Gastrocnemius medialis (tissue), 4 donors: ENCODE measurements around the gene SLC1A3. TPM values are rescaled to one million over a fixed set of nuclear protein-coding genes. Genes with fewer than 3 reads are reported as not detected.

Experiments used
- ATAC-seq, 2 donors: fragments of 150-250 bp; one replicate each; pipeline ENCODE4 v1.9.1; 2016
- DNase-seq, 2 donors: peaks; one replicate each; pipeline ENCODE4 v3.0.0-alpha.2; 2019
- H3K27ac ChIP-seq, 4 donors: fragments of 200-600 bp; sonication (generic); 1 replicate in 1 of 4; 2 replicates in 3 of 4; pipeline ENCODE4 v1.5.1; 2016 to 2018; ENCODE audit warnings: mild to moderate bottlenecking in 2 of 4, moderate library complexity in 1 of 4
- H3K27me3 ChIP-seq, 3 donors: fragments of 200-600 bp; sonication (generic) in 2 of 3; 1 replicate in 1 of 3; 2 replicates in 2 of 3; pipeline versions ENCODE4 v1.5.1 to v1.6.0; 2016 to 2019; ENCODE audit warnings: mild to moderate bottlenecking in 1 of 3, moderate library complexity in 1 of 3
- H3K36me3 ChIP-seq, 2 donors: fragments of 200-600 bp; sonication (generic) in 1 of 2; one replicate each; pipeline ENCODE4 v1.5.1; 2017 to 2018
- H3K4me1 ChIP-seq, 2 donors: fragments of 200-600 bp; sonication (generic) in 1 of 2; one replicate each; pipeline ENCODE4 v1.5.1; 2016 to 2017; ENCODE audit warnings: mild to moderate bottlenecking in 2 of 2
- H3K4me3 ChIP-seq, 4 donors: fragments of 200-600 bp; sonication (generic) in 3 of 4; 1 replicate in 1 of 4; 2 replicates in 3 of 4; pipeline ENCODE4 v1.5.1; 2016 to 2019; ENCODE audit warnings: mild to moderate bottlenecking in 2 of 4
- H3K9me3 ChIP-seq, 3 donors: fragments of 200-600 bp; sonication (generic) in 2 of 3; 1 replicate in 1 of 3; 2 replicates in 2 of 3; pipeline ENCODE4 v1.5.1; 2016 to 2019
- POLR2A ChIP-seq, 2 donors: fragments of 450-650 bp; IDR thresholded peaks; one replicate each; pipeline ENCODE4 v1.6.1; 2017; ENCODE audit warnings: antibody characterized with exemption in 2 of 2, mild to moderate bottlenecking in 2 of 2, moderate library complexity in 2 of 2
- in situ Hi-C, 4 donors: fragments of 200-750 bp; cut with MboI; loops; one replicate each; pipeline versions ENCODE4 v1.15.0 to v1.8.0; 2017; ENCODE audit warnings: low sequenced_read_pairs in 4 of 4
- intact Hi-C: fragments of 100-400 bp; cut with DNase I; formaldehyde crosslinking; loops from one replicate; pipeline ENCODE4 v1.15.1; 2023; ENCODE audit warnings: low total_unique reads
- total RNA-seq, 4 donors: library from RNA; depleted of rRNA; stranded (reverse); fragments of >200 nt; gene quantifications; one replicate each; pipeline versions ENCODE4 v1.1.0 to v1.2.3, GENCODE V29; 2016
- TF ChIP-seq, protein P1 (sequence below), 5 experiments: fragments of 450-650 bp in 3 of 5; fragments of 200-600 bp in 2 of 5; sonication (generic) in 2 of 5; IDR thresholded peaks in 4 of 5; conservative IDR thresholded peaks in 1 of 5; 1 replicate in 4 of 5; 2 replicates in 1 of 5; pipeline ENCODE4 v1.5.1; 2016 to 2019; ENCODE audit warnings: antibody characterized with exemption in 5 of 5, mild to moderate bottlenecking in 3 of 5, moderate library complexity in 3 of 5

Gene SLC1A3
- total RNA-seq, 4 donors from 2014 or later, result 5.3 to 69.4 (median 17.4) TPM

- no peaks in the 10 kb centered on the region for H3K36me3 ChIP-seq
- intact Hi-C loops (no loop called here), in situ Hi-C loops (no loop called here)
- no peak overlapping the region for H3K27ac ChIP-seq
- no peaks in the 10 kb centered on the region for H3K27me3 ChIP-seq
- ATAC-seq (no peak), DNase-seq (no peak)
- no peaks in the 10 kb centered on the region for H3K4me1 ChIP-seq
- no peak for TF ChIP-seq POLR2A (IDR thresholded peaks at IDR 0.05)
- TF ChIP-seq, protein P1, sequence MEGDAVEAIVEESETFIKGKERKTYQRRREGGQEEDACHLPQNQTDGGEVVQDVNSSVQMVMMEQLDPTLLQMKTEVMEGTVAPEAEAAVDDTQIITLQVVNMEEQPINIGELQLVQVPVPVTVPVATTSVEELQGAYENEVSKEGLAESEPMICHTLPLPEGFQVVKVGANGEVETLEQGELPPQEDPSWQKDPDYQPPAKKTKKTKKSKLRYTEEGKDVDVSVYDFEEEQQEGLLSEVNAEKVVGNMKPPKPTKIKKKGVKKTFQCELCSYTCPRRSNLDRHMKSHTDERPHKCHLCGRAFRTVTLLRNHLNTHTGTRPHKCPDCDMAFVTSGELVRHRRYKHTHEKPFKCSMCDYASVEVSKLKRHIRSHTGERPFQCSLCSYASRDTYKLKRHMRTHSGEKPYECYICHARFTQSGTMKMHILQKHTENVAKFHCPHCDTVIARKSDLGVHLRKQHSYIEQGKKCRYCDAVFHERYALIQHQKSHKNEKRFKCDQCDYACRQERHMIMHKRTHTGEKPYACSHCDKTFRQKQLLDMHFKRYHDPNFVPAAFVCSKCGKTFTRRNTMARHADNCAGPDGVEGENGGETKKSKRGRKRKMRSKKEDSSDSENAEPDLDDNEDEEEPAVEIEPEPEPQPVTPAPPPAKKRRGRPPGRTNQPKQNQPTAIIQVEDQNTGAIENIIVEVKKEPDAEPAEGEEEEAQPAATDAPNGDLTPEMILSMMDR (IDR thresholded peaks at IDR 0.05 in 4 of 5, conservative IDR thresholded peaks at IDR 0.05 in 1 of 5), result no peak
- no peak overlapping the region for H3K4me3 ChIP-seq
- H3K9me3 ChIP-seq, result no peaks in the 10 kb centered on the region
Measured at GRCh38 chr5:36713541-36713940, 107.1 kb downstream of the SLC1A3 start.

GRCh38 chr5:36717131-36717695 lies 110.8 kb downstream of the SLC1A3 start:
- Histone ChIP-seq H3K27me3 (no peaks in the 10 kb centered on the region), H3K4me3 (no peak overlapping the region), H3K4me1 (no peaks in the 10 kb centered on the region), H3K36me3 (no peaks in the 10 kb centered on the region), H3K9me3 (no peaks in the 10 kb centered on the region), H3K27ac (no peak overlapping the region)
- TF ChIP-seq, protein P1 (IDR thresholded peaks at IDR 0.05 in 4 of 5, conservative IDR thresholded peaks at IDR 0.05 in 1 of 5), result no peak
- no peak for TF ChIP-seq POLR2A (IDR thresholded peaks at IDR 0.05)
- no peak for DNase-seq
- no peak for ATAC-seq
- intact Hi-C loops, result no loop called here
- in situ Hi-C loops, result no loop called here

GRCh38 chr5:36719282-36719681 lies 112.9 kb downstream of the SLC1A3 start:
- H3K27ac ChIP-seq, result no peak overlapping the region
- H3K27me3 ChIP-seq, result no peaks in the 10 kb centered on the region
- intact Hi-C loops (no loop called here), in situ Hi-C loops (no loop called here)
- ATAC-seq, result no peak
- H3K4me3 ChIP-seq, result no peak overlapping the region
- TF ChIP-seq, protein P1 (IDR thresholded peaks at IDR 0.05 in 4 of 5, conservative IDR thresholded peaks at IDR 0.05 in 1 of 5), result no peak
- no peak for TF ChIP-seq POLR2A (IDR thresholded peaks at IDR 0.05)
- no peaks in the 10 kb centered on the region for H3K4me1 ChIP-seq
- no peak for DNase-seq
- no peaks in the 10 kb centered on the region for H3K36me3 ChIP-seq
- no peaks in the 10 kb centered on the region for H3K9me3 ChIP-seq

- TF ChIP-seq POLR2A (IDR thresholded peaks at IDR 0.05), result no peak
- TF ChIP-seq, protein P1 (IDR thresholded peaks at IDR 0.05 in 4 of 5, conservative IDR thresholded peaks at IDR 0.05 in 1 of 5), result no peak
- H3K36me3 ChIP-seq, result no peaks in the 10 kb centered on the region
- no peaks in the 10 kb centered on the region for H3K4me1 ChIP-seq
- H3K4me3 ChIP-seq, result no peak overlapping the region
- H3K27ac ChIP-seq, result no peak overlapping the region
- in situ Hi-C loops, result no loop called here
- intact Hi-C loops, result no loop called here
- no peak for ATAC-seq
- no peaks in the 10 kb centered on the region for H3K9me3 ChIP-seq
- DNase-seq, result no peak
- no peaks in the 10 kb centered on the region for H3K27me3 ChIP-seq
Measured at GRCh38 chr5:36720688-36721087, 114.3 kb downstream of the SLC1A3 start.

GRCh38 chr5:36721664-36722235 lies 115.3 kb downstream of the SLC1A3 start:
- ATAC-seq (no peak), DNase-seq (no peak)
- intact Hi-C loops, result no loop called here
- H3K4me3 ChIP-seq, result no peak overlapping the region
- TF ChIP-seq, protein P1 (IDR thresholded peaks at IDR 0.05 in 4 of 5, conservative IDR thresholded peaks at IDR 0.05 in 1 of 5), result no peak
- TF ChIP-seq POLR2A (IDR thresholded peaks at IDR 0.05), result no peak
- no peaks in the 10 kb centered on the region for H3K27me3 ChIP-seq
- H3K4me1 ChIP-seq, result no peaks in the 10 kb centered on the region
- H3K9me3 ChIP-seq, result no peaks in the 10 kb centered on the region
- H3K27ac ChIP-seq, result no peak overlapping the region
- no peaks in the 10 kb centered on the region for H3K36me3 ChIP-seq
- in situ Hi-C loops, result no loop called here
